GM12878 (cell line): ENCODE measurements around the gene CILP. TPM values are rescaled to one million over a fixed set of nuclear protein-coding genes. Genes with fewer than 3 reads are reported as not detected.
A peak's percentile ranks its signal among the peaks of the same experiment; 100 is the strongest.

Experiments used
- ATAC-seq: fragments of 200-7000 bp; cut with Tn5 transposase; 3 replicates; pipeline ENCODE4 v1.9.1; 2020; ENCODE audit warnings: mild to moderate bottlenecking, moderate library complexity
- BruUV-seq: library from RNA; stranded (reverse); fragments of 400-500 nt; replicated peaks from 2 replicates; lab custom pipeline; 2021; lab: Mats Ljungman, UMichigan
- CTCF ChIA-PET: fragments of 300-600 bp; sonication (Branson Sonifier 250); formaldehyde crosslinking; extraction: SDS; loops from one replicate; lab custom pipeline; 2021; ENCODE audit warnings: inconsistent platforms; lab: Yijun Ruan, JAX
- POLR2A ChIA-PET: fragments of 350-600 bp; formaldehyde crosslinking; extraction: SDS; loops from one replicate; lab custom pipeline; 2021; ENCODE audit warnings: inconsistent platforms; lab: Charles Lee
- RAD21 ChIA-PET: fragments of 300-600 bp; sonication (Branson Sonifier 250); formaldehyde crosslinking; loops from one replicate; lab custom pipeline; 2023; ENCODE audit warnings: antibody characterized with exemption; ENCODE audit not compliant: unreplicated experiment; lab: Charles Lee
- SMC1A ChIA-PET: fragments of 300-600 bp; sonication (Branson Sonifier 250); formaldehyde crosslinking; loops from one replicate; lab custom pipeline; 2023; ENCODE audit not compliant: unreplicated experiment, uncharacterized antibody; lab: Charles Lee
- DNase-seq: peaks from one replicate; pipeline ENCODE4 v3.0.0-alpha.2; 2011; ENCODE audit warnings: low read depth, low spot score
- FAIRE-seq: peaks from 3 replicates; lab custom pipeline; 2011; peaks lifted over from hg19 to GRCh38; lab: Jason Lieb, UNC
- H2AFZ ChIP-seq: 2 replicates; pipeline ENCODE4 v1.6.0; 2011; ENCODE audit warnings: low read depth, low read length, control low read depth; ENCODE audit not compliant: control insufficient read depth
- H3K27ac ChIP-seq: 2 replicates; pipeline ENCODE4 v1.5.1; 2011; ENCODE audit warnings: control low read depth; ENCODE audit not compliant: control insufficient read depth, insufficient read depth
- H3K27me3 ChIP-seq, 2 experiments: replicated peaks in 1 of 2; 2 replicates each; pipeline versions ENCODE4 v1.6.0 to v1.6.1; 2011; ENCODE audit warnings: low read length in 1 of 2; ENCODE audit not compliant: control insufficient read depth in 2 of 2, insufficient read depth in 2 of 2
- H3K36me3 ChIP-seq, 2 experiments: 2 replicates each; pipeline ENCODE4 v1.5.1; 2011; ENCODE audit warnings: low read length in 1 of 2; ENCODE audit not compliant: control insufficient read depth in 2 of 2, insufficient read depth in 2 of 2
- H3K4me1 ChIP-seq: 2 replicates; pipeline ENCODE4 v1.6.1; 2011; ENCODE audit warnings: mild to moderate bottlenecking, low read length, moderate library complexity, mixed read lengths; ENCODE audit not compliant: control insufficient read depth, insufficient read depth
- H3K4me2 ChIP-seq: 2 replicates; pipeline ENCODE4 v1.6.0; 2011; ENCODE audit warnings: control low read depth; ENCODE audit not compliant: control insufficient read depth, insufficient read depth
- H3K4me3 ChIP-seq: fragments of 200-600 bp; sonication (generic); 2 replicates; pipeline ENCODE4 v1.5.1; 2016
- H3K79me2 ChIP-seq: 2 replicates; pipeline ENCODE4 v1.6.0; 2011; ENCODE audit warnings: low read length; ENCODE audit not compliant: control insufficient read depth, insufficient read depth
- H3K9ac ChIP-seq: 2 replicates; pipeline ENCODE4 v1.8.0; 2011; ENCODE audit warnings: low read length, control low read depth, mixed read lengths; ENCODE audit not compliant: control insufficient read depth, insufficient read depth
- H3K9me3 ChIP-seq: replicated peaks from 3 replicates; pipeline ENCODE4 v1.5.1; 2011; ENCODE audit warnings: mild to moderate bottlenecking, low read length; ENCODE audit not compliant: control insufficient read depth, insufficient read depth
- H4K20me1 ChIP-seq: 2 replicates; pipeline ENCODE4 v1.6.0; 2011; ENCODE audit not compliant: control insufficient read depth, insufficient read depth
- CBX5 ChIP-seq: sonication (generic); IDR thresholded peaks from 2 replicates; pipeline ENCODE4 v1.6.1; 2016; ENCODE audit warnings: low read depth, moderate library complexity, mild to moderate bottlenecking, inconsistent platforms
- CHD1 ChIP-seq: IDR thresholded peaks from 2 replicates; pipeline ENCODE4 v1.6.1; 2012; ENCODE audit warnings: low read depth, low read length, improper control_type of control experiment
- JUNB ChIP-seq: IDR thresholded peaks from 2 replicates; pipeline ENCODE4 v1.6.1; 2016; ENCODE audit warnings: antibody characterized with exemption, mild to moderate bottlenecking
- RUNX3 ChIP-seq: IDR thresholded peaks from 2 replicates; pipeline ENCODE4 v1.6.1; 2012; ENCODE audit warnings: low read length, inconsistent platforms
- SPI1 ChIP-seq: IDR thresholded peaks from 2 replicates; pipeline ENCODE4 v1.6.1; 2011; ENCODE audit warnings: low read depth, mild to moderate bottlenecking, low read length, moderate library complexity, borderline replicate concordance; ENCODE audit not compliant: insufficient read depth
- YY1 ChIP-seq: IDR thresholded peaks from 2 replicates; pipeline ENCODE4 v1.6.1; 2011; ENCODE audit warnings: low read depth, mild to moderate bottlenecking, low read length
- ZNF207 ChIP-seq: fragments of 450-650 bp; IDR thresholded peaks from 2 replicates; pipeline ENCODE4 v1.6.1; 2014; ENCODE audit warnings: antibody characterized with exemption, mild to moderate bottlenecking, borderline replicate concordance
- WGBS: methylation state at CpG from one replicate; pipeline ENCODE4 v1.1.6; 2016; ENCODE audit warnings: low lambda C conversion rate; ENCODE audit not compliant: insufficient replicate concordance, insufficient coverage; ENCODE audit errors: missing lambda C conversion rate; 5-methylcytosine and 5-hydroxymethylcytosine counted together
- in situ Hi-C: fragments of 300-500 bp; cut with MboI; formaldehyde crosslinking; loops from 9 replicates; pipeline ENCODE4 v1.14.3; 2018; ENCODE audit warnings: mixed read lengths
- intact Hi-C: fragments of 100-400 bp; cut with micrococcal nuclease; formaldehyde crosslinking; loops from one replicate; pipeline ENCODE4 v1.14.2; 2022; ENCODE audit not compliant: unreplicated experiment
- polyA plus RNA-seq, 11 experiments: library from polyadenylated mRNA; depleted of rRNA in 4 of 11; unstranded in 6 of 11; stranded (reverse) in 5 of 11; fragments of >200 nt; fragmentation: Nextera tagmentation in 4 of 11; fragmentation: Illumina TruSeq in 1 of 11; extraction: Ambion mirVana in 4 of 11; extraction: Trizol in 1 of 11; gene quantifications; 1 replicate in 1 of 11; 2 replicates in 10 of 11; pipeline versions ENCODE4 v1.2.1 to v1.2.3, GENCODE V29; 2011 to 2016; ENCODE audit warnings: inconsistent platforms in 2 of 11, missing spikeins in 2 of 11, low read depth in 1 of 11
- total RNA-seq, 4 experiments: library from RNA; depleted of rRNA in 3 of 4; stranded (reverse); fragments of >200 nt in 3 of 4; fragmentation: Illumina TruSeq in 1 of 4; extraction: Trizol in 1 of 4; gene quantifications; 2 replicates each; pipeline versions ENCODE4 v1.2.1 to v1.2.3, GENCODE V29; 2013 to 2021

CILP gene
- total and polyA plus RNA-seq, 10 of the 15 experiments (the other 5 are each of a cell fraction or from before 2014, with no cell fraction given) = 0.03 to 0.06 (median 0.04) TPM; not detected in 4

DNA sequence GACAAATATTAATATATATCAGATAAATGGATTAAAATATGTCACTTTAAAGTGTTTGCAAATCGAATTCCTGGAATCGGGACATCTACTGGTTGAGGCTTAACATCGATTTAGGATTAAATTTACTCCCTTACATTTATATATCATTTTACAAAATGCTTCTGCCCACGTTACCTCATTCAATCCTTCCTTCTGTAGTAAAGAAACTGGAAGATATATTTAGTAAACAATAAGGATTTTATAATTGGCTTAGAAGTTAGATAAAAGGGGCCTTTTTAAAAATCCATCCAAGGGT is 27.5 kb downstream of the CILP start:
- peak overlapping the region; percentile 84 for H3K9ac ChIP-seq
- RAD21 ChIA-PET = no interaction called here
- in situ Hi-C loops = no loop called here

DNA sequence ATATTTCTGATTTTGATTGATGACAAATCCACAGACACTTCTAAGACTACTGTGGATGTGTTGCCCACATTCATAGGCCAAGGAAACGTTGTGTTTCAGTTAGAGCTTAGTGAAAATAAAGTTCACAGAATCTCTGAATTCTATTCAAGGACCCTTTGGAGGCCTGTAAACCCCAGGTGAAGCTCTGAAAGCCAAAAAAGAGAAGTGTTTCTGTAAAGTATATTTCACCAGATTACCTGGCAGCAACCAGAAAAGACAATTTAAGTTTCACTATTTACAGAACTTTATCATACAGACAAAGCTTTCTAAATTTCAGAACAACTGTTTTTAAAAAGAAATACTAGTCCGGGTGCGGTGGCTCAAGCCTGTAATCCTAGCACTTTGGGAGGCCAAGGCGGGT is 28.7 kb downstream of the CILP start:
- Histone ChIP-seq H3K27me3 (no peaks in the 10 kb centered on the region), H3K4me3 (peak overlapping the region; percentile 94), H3K4me2 (peak overlapping the region; percentile 90), H3K9ac (peak overlapping the region; percentile 56), H4K20me1 (no peaks in the 10 kb centered on the region), H3K79me2 (peaks cover 49% of the 10 kb centered on the region), H3K9me3 (no peaks in the 10 kb centered on the region)
- 1% methylated on average over 4 of the region's 4 CpGs for WGBS
- ChIA-PET SMC1A (interaction anchor here (0.7 to 1.7 kb wide), 7 partner anchors 11 to 115 kb away, joined by 3 to 8 read pairs (median 4); partner anchors contain the start of gene PDCD7), RAD21 (interaction anchor here (0.9 to 1.6 kb wide), 5 partner anchors 49 to 610 kb away, joined by 3 read pairs; partner anchors contain the start of genes DENND4A, PARP16 and PDCD7)
- ATAC-seq (no peak), DNase-seq (no peak)
- BruUV-seq = TSS peak; percentile 10
- TF ChIP-seq SPI1 (peak; percentile 65), YY1 (no peak), RUNX3 (peak; percentile 14; the same call in 1 of the 2 replicates), JUNB (0 out of 2 replicates have a peak, but pooled peaks have one; percentile 14)
- TF ChIP-seq, all 136 proteins: peak for 3
- Histone ChIP-seq H3K4me1 (peaks cover 3% of the 10 kb centered on the region; the same call in 1 of the 2 replicates), H3K36me3 (peaks cover 2 to 6% of the 10 kb centered on the region in 2 experiments; a peak in 2 of 4 replicates), H3K27ac (peak overlapping the region; percentile 53), H2AFZ (no peak overlapping the region)
- ChIA-PET POLR2A (interaction anchor here (0.7 to 2.1 kb wide), 6 partner anchors 49 to 1434 kb away, joined by 3 to 7 read pairs (median 4); partner anchors contain the start of genes PDCD7 and RNU5B-1), CTCF (interaction anchor here (0.6 to 1.4 kb wide), 9 partner anchors 39 to 450 kb away, joined by 3 to 6 read pairs (median 3); partner anchors contain the start of genes PARP16 and PDCD7)
- intact Hi-C loops (loop anchor here (5.0 kb wide), 1 partner anchor 130 kb away; no protein-coding TSS in a partner anchor), in situ Hi-C loops (no loop called here)
- FAIRE-seq = no peak

More for the DNA sequence above, 27.5 kb downstream of the CILP start:
- Histone ChIP-seq H3K4me1 (peaks cover 3% of the 10 kb centered on the region; the same call in 1 of the 2 replicates), H3K79me2 (peaks cover 49% of the 10 kb centered on the region), H2AFZ (peak overlapping the region; percentile 100; the same call in 1 of the 2 replicates), H3K4me3 (peak overlapping the region; percentile 94), H3K27ac (peak overlapping the region; percentile 89), H3K36me3 (0 out of 4 replicates have a peak, but pooled peaks cover 0 to under 1% of the 10 kb centered on the region in 2 experiments)
- no peak for FAIRE-seq
- CTCF ChIA-PET = interaction anchor here (3.5 kb wide), 1 partner anchor 114 kb away, joined by 22 read pairs; no protein-coding TSS in a partner anchor
- POLR2A ChIA-PET = no interaction called here
- TF ChIP-seq CHD1 (0 out of 2 replicates have a peak, but pooled peaks have one; percentile 20), CBX5 (no peak), ZNF207 (no peak)
- TF ChIP-seq, all 136 proteins: peak for 1
- Histone ChIP-seq H3K27me3 (no peaks in the 10 kb centered on the region), H4K20me1 (no peaks in the 10 kb centered on the region), H3K4me2 (peak overlapping the region; percentile 90), H3K9me3 (no peaks in the 10 kb centered on the region)
- no peak for ATAC-seq
- under 1% methylated on average over 4 of the region's 4 CpGs for WGBS
- intact Hi-C loops = loop anchor here (2.0 to 5.0 kb wide), 2 partner anchors 103 to 132 kb away; partner anchors contain the start of gene PARP16
- no TSS peak for BruUV-seq
- no peak for DNase-seq
- SMC1A ChIA-PET = no interaction called here
